GM12878 (cell line): Measurements from ENCODE around the gene SYNGR4. TPM values are rescaled to one million over a fixed set of nuclear protein-coding genes. Genes with fewer than 3 reads are reported as not detected.
A peak's percentile ranks its signal among the peaks of the same experiment; 100 is the strongest.

ENCODE experiments used
- ATAC-seq: fragments of 200-7000 bp; cut with Tn5 transposase; 3 replicates; pipeline ENCODE4 v1.9.1; 2020; ENCODE audit warnings: mild to moderate bottlenecking, moderate library complexity
- BruUV-seq: library from RNA; stranded (reverse); fragments of 400-500 nt; replicated peaks from 2 replicates; lab custom pipeline; 2021; lab: Mats Ljungman, UMichigan
- CTCF ChIA-PET: fragments of 300-600 bp; sonication (Branson Sonifier 250); formaldehyde crosslinking; extraction: SDS; loops from one replicate; lab custom pipeline; 2021; ENCODE audit warnings: inconsistent platforms; lab: Yijun Ruan, JAX
- POLR2A ChIA-PET: fragments of 350-600 bp; formaldehyde crosslinking; extraction: SDS; loops from one replicate; lab custom pipeline; 2021; ENCODE audit warnings: inconsistent platforms; lab: Charles Lee
- RAD21 ChIA-PET: fragments of 300-600 bp; sonication (Branson Sonifier 250); formaldehyde crosslinking; loops from one replicate; lab custom pipeline; 2023; ENCODE audit warnings: antibody characterized with exemption; ENCODE audit not compliant: unreplicated experiment; lab: Charles Lee
- SMC1A ChIA-PET: fragments of 300-600 bp; sonication (Branson Sonifier 250); formaldehyde crosslinking; loops from one replicate; lab custom pipeline; 2023; ENCODE audit not compliant: unreplicated experiment, uncharacterized antibody; lab: Charles Lee
- DNase-seq: peaks from one replicate; pipeline ENCODE4 v3.0.0-alpha.2; 2011; ENCODE audit warnings: low read depth, low spot score
- FAIRE-seq: peaks from 3 replicates; lab custom pipeline; 2011; peaks lifted over from hg19 to GRCh38; lab: Jason Lieb, UNC
- H2AFZ ChIP-seq: 2 replicates; pipeline ENCODE4 v1.6.0; 2011; ENCODE audit warnings: low read depth, low read length, control low read depth; ENCODE audit not compliant: control insufficient read depth
- H3K27ac ChIP-seq: 2 replicates; pipeline ENCODE4 v1.5.1; 2011; ENCODE audit warnings: control low read depth; ENCODE audit not compliant: control insufficient read depth, insufficient read depth
- H3K27me3 ChIP-seq, 2 experiments: replicated peaks in 1 of 2; 2 replicates each; pipeline versions ENCODE4 v1.6.0 to v1.6.1; 2011; ENCODE audit warnings: low read length in 1 of 2; ENCODE audit not compliant: control insufficient read depth in 2 of 2, insufficient read depth in 2 of 2
- H3K36me3 ChIP-seq, 2 experiments: 2 replicates each; pipeline ENCODE4 v1.5.1; 2011; ENCODE audit warnings: low read length in 1 of 2; ENCODE audit not compliant: control insufficient read depth in 2 of 2, insufficient read depth in 2 of 2
- H3K4me1 ChIP-seq: 2 replicates; pipeline ENCODE4 v1.6.1; 2011; ENCODE audit warnings: mild to moderate bottlenecking, low read length, moderate library complexity, mixed read lengths; ENCODE audit not compliant: control insufficient read depth, insufficient read depth
- H3K4me2 ChIP-seq: 2 replicates; pipeline ENCODE4 v1.6.0; 2011; ENCODE audit warnings: control low read depth; ENCODE audit not compliant: control insufficient read depth, insufficient read depth
- H3K4me3 ChIP-seq: fragments of 200-600 bp; sonication (generic); 2 replicates; pipeline ENCODE4 v1.5.1; 2016
- H3K79me2 ChIP-seq: 2 replicates; pipeline ENCODE4 v1.6.0; 2011; ENCODE audit warnings: low read length; ENCODE audit not compliant: control insufficient read depth, insufficient read depth
- H3K9ac ChIP-seq: 2 replicates; pipeline ENCODE4 v1.8.0; 2011; ENCODE audit warnings: low read length, control low read depth, mixed read lengths; ENCODE audit not compliant: control insufficient read depth, insufficient read depth
- H3K9me3 ChIP-seq: replicated peaks from 3 replicates; pipeline ENCODE4 v1.5.1; 2011; ENCODE audit warnings: mild to moderate bottlenecking, low read length; ENCODE audit not compliant: control insufficient read depth, insufficient read depth
- H4K20me1 ChIP-seq: 2 replicates; pipeline ENCODE4 v1.6.0; 2011; ENCODE audit not compliant: control insufficient read depth, insufficient read depth
- CTCF ChIP-seq, 3 experiments: IDR thresholded peaks in 2 of 3; conservative IDR thresholded peaks in 1 of 3; 2 replicates each; pipeline ENCODE4 v1.5.1; 2011; ENCODE audit warnings: low read depth in 3 of 3, low read length in 3 of 3, mild to moderate bottlenecking in 3 of 3, control low read depth in 2 of 3, moderate library complexity in 2 of 3, inconsistent platforms in 1 of 3, mixed read lengths in 1 of 3; ENCODE audit not compliant: control insufficient read depth in 2 of 3, insufficient read depth in 1 of 3; ENCODE audit errors: extremely low read depth in 1 of 3
- HDAC6 ChIP-seq: fragments of 200-600 bp; sonication (generic); IDR thresholded peaks from one replicate; pipeline ENCODE4 v1.8.0; 2017; ENCODE audit warnings: antibody characterized with exemption; ENCODE audit not compliant: unreplicated experiment
- MAX ChIP-seq: IDR thresholded peaks from 2 replicates; pipeline ENCODE4 v1.6.1; 2012; ENCODE audit warnings: low read depth, low read length, improper control_type of control experiment
- NFIC ChIP-seq: IDR thresholded peaks from 2 replicates; pipeline ENCODE4 v1.6.1; 2012; ENCODE audit warnings: low read depth, mild to moderate bottlenecking, inconsistent platforms, low read length, moderate library complexity
- NR2F1 ChIP-seq: fragments of 450-650 bp; conservative IDR thresholded peaks from 2 replicates; pipeline ENCODE4 v1.6.1; 2017; ENCODE audit warnings: mild to moderate bottlenecking
- PAX5 ChIP-seq: IDR thresholded peaks from 2 replicates; pipeline ENCODE4 v1.6.1; 2011; ENCODE audit warnings: low read depth, low read length, borderline replicate concordance
- TCF3 ChIP-seq: IDR thresholded peaks from 2 replicates; pipeline ENCODE4 v1.6.1; 2012; ENCODE audit warnings: low read depth, mild to moderate bottlenecking, low read length, borderline replicate concordance; ENCODE audit not compliant: insufficient read depth
- ZBTB11 ChIP-seq: fragments of 450-650 bp; formaldehyde crosslinking; IDR thresholded peaks from 2 replicates; pipeline ENCODE4 v1.5.0; 2022; ENCODE audit warnings: mild to moderate bottlenecking, missing genetic modification characterization
- ZNF622 ChIP-seq: fragments of 450-650 bp; IDR thresholded peaks from 2 replicates; pipeline ENCODE4 v1.6.1; 2017; ENCODE audit warnings: mild to moderate bottlenecking, inconsistent platforms
- WGBS: methylation state at CpG from one replicate; pipeline ENCODE4 v1.1.6; 2016; ENCODE audit warnings: low lambda C conversion rate; ENCODE audit not compliant: insufficient replicate concordance, insufficient coverage; ENCODE audit errors: missing lambda C conversion rate; 5-methylcytosine and 5-hydroxymethylcytosine counted together
- in situ Hi-C: fragments of 300-500 bp; cut with MboI; formaldehyde crosslinking; loops from 9 replicates; pipeline ENCODE4 v1.14.3; 2018; ENCODE audit warnings: mixed read lengths
- intact Hi-C: fragments of 100-400 bp; cut with micrococcal nuclease; formaldehyde crosslinking; loops from one replicate; pipeline ENCODE4 v1.14.2; 2022; ENCODE audit not compliant: unreplicated experiment
- polyA plus RNA-seq, 11 experiments: library from polyadenylated mRNA; depleted of rRNA in 4 of 11; unstranded in 6 of 11; stranded (reverse) in 5 of 11; fragments of >200 nt; fragmentation: Nextera tagmentation in 4 of 11; fragmentation: Illumina TruSeq in 1 of 11; extraction: Ambion mirVana in 4 of 11; extraction: Trizol in 1 of 11; gene quantifications; 1 replicate in 1 of 11; 2 replicates in 10 of 11; pipeline versions ENCODE4 v1.2.1 to v1.2.3, GENCODE V29; 2011 to 2016; ENCODE audit warnings: inconsistent platforms in 2 of 11, missing spikeins in 2 of 11, low read depth in 1 of 11
- total RNA-seq, 4 experiments: library from RNA; depleted of rRNA in 3 of 4; stranded (reverse); fragments of >200 nt in 3 of 4; fragmentation: Illumina TruSeq in 1 of 4; extraction: Trizol in 1 of 4; gene quantifications; 2 replicates each; pipeline versions ENCODE4 v1.2.1 to v1.2.3, GENCODE V29; 2013 to 2021

SYNGR4 gene
- total and polyA plus RNA-seq, 10 of the 15 experiments (the other 5 are each of a cell fraction or from before 2014, with no cell fraction given) = 0.08 to 0.72 (median 0.17) TPM; not detected in 6

- TF ChIP-seq CTCF (IDR thresholded peaks at IDR 0.05 in 2 of 3, conservative IDR thresholded peaks at IDR 0.05 in 1 of 3; ENCODE audit: control insufficient read depth in 2 of 3, extremely low read depth in 1 of 3, insufficient read depth in 1 of 3, low read depth in 3 of 3, low read length in 3 of 3) (no peak), ZBTB11 (CRISPR knock-in tag) (no peak)
- TF ChIP-seq, all 136 proteins: peak for 0
Measured at GRCh38 chr19:48373567-48373966, 9.4 kb downstream of the SYNGR4 start (continued).

GRCh38 chr19:48378194-48378570, 14.0 kb downstream of the SYNGR4 start:
- no peak for TF ChIP-seq HDAC6
- TF ChIP-seq MAX = no peak
- no peak for TF ChIP-seq NFIC
- 0 out of 2 replicates have a peak, but pooled peaks have one; percentile 18 for TF ChIP-seq NR2F1
- TF ChIP-seq TCF3 = no peak
- TF ChIP-seq PAX5 = no peak
- TF ChIP-seq ZNF622 = no peak
- TF ChIP-seq, all 136 proteins: peak for 1
- ChIA-PET CTCF (no interaction called here), SMC1A (no interaction called here), RAD21 (no interaction called here), POLR2A (interaction anchor here (0.6 kb wide), 1 partner anchor 106 kb away, joined by 4 read pairs; no protein-coding TSS in a partner anchor)
- Histone ChIP-seq H3K4me3 (no peak overlapping the region), H4K20me1 (no peaks in the 10 kb centered on the region), H3K27me3 (no peaks in the 10 kb centered on the region), H3K4me1 (no peaks in the 10 kb centered on the region), H3K9ac (no peak overlapping the region), H2AFZ (no peak overlapping the region), H3K9me3 (no peaks in the 10 kb centered on the region), H3K4me2 (no peak overlapping the region), H3K79me2 (no peaks in the 10 kb centered on the region), H3K27ac (no peak overlapping the region), H3K36me3 (peaks cover 0 to 3% of the 10 kb centered on the region in 2 experiments; a peak in 2 of 4 replicates)
- in situ Hi-C loops = no loop called here
- 97% methylated on average over 10 of the region's 10 CpGs for WGBS
- FAIRE-seq (no peak), DNase-seq (no peak), ATAC-seq (no peak)
- no TSS peak for BruUV-seq
- intact Hi-C loops = no loop called here
